Upper lobe of right lung (tissue), 1 donor: ENCODE results near the gene MRPL16. TPM values are rescaled to one million over a fixed set of nuclear protein-coding genes. Genes with fewer than 3 reads are reported as not detected.

Source experiments
- ATAC-seq: fragments of 200-7000 bp; cut with Tn5 transposase; one replicate; pipeline ENCODE4 v1.9.1; 2020; ENCODE audit warnings: mild to moderate bottlenecking, moderate library complexity
- DNase-seq: peaks from one replicate; pipeline ENCODE4 v3.0.0-alpha.2; 2020
- H3K27ac ChIP-seq: fragments of 200-600 bp; one replicate; pipeline ENCODE4 v1.8.0; 2022
- H3K27me3 ChIP-seq: fragments of 200-600 bp; one replicate; pipeline ENCODE4 v1.8.0; 2022; ENCODE audit warnings: mild to moderate bottlenecking
- H3K36me3 ChIP-seq: fragments of 200-600 bp; one replicate; pipeline ENCODE4 v1.8.0; 2022
- H3K4me1 ChIP-seq: fragments of 200-600 bp; one replicate; pipeline ENCODE4 v1.8.0; 2022
- H3K4me3 ChIP-seq: fragments of 200-600 bp; one replicate; pipeline ENCODE4 v1.8.0; 2022; ENCODE audit warnings: mild to moderate bottlenecking
- H3K9me3 ChIP-seq: fragments of 200-600 bp; one replicate; pipeline ENCODE4 v1.8.0; 2022
- intact Hi-C: fragments of 100-400 bp; cut with DNase I; formaldehyde crosslinking; loops from one replicate; pipeline ENCODE4 v1.11.0; 2022
- total RNA-seq: library from RNA; stranded (reverse); fragmentation: NEBNext Ultra II Directional; extraction: Animal tissue kit (Norgen Biotek cat#: 25700); gene quantifications from one replicate; pipeline ENCODE4 v1.2.1, GENCODE V29; 2021
- TF ChIP-seq, protein P1 (sequence below): fragments of 200-600 bp; IDR thresholded peaks from one replicate; pipeline ENCODE4 v1.8.0; 2022; ENCODE audit warnings: antibody characterized with exemption
- donor health status: DM: no; HTN: yes; CAD: no; lungs with severe emphysema.

The MRPL16 gene
- total RNA-seq, 1 donor from 2014 or later: 30.1 TPM

DNA sequence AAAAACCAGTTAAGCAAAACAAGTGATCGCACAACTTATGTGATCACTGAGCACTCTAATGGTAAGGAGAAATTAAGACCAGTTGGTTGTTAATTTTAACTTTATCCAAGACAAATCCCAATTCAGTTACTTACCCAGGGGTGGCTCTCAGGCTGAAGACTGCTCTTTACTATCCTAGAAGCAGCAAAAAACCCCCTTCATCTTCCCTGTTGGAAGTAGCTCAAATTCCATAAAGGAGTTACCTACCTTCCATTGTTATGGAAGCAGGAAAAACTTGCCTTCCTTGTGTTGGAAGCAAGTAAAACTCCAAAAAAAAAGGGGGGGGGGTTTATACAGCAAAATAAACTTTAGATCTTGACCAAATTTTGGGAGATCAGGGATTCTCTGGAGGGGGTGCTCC lies 5.2 kb upstream of the MRPL16 start:
- no peak for ATAC-seq
- TF ChIP-seq, protein P1, sequence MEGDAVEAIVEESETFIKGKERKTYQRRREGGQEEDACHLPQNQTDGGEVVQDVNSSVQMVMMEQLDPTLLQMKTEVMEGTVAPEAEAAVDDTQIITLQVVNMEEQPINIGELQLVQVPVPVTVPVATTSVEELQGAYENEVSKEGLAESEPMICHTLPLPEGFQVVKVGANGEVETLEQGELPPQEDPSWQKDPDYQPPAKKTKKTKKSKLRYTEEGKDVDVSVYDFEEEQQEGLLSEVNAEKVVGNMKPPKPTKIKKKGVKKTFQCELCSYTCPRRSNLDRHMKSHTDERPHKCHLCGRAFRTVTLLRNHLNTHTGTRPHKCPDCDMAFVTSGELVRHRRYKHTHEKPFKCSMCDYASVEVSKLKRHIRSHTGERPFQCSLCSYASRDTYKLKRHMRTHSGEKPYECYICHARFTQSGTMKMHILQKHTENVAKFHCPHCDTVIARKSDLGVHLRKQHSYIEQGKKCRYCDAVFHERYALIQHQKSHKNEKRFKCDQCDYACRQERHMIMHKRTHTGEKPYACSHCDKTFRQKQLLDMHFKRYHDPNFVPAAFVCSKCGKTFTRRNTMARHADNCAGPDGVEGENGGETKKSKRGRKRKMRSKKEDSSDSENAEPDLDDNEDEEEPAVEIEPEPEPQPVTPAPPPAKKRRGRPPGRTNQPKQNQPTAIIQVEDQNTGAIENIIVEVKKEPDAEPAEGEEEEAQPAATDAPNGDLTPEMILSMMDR: no peak
- intact Hi-C loops: no loop called here

DNA sequence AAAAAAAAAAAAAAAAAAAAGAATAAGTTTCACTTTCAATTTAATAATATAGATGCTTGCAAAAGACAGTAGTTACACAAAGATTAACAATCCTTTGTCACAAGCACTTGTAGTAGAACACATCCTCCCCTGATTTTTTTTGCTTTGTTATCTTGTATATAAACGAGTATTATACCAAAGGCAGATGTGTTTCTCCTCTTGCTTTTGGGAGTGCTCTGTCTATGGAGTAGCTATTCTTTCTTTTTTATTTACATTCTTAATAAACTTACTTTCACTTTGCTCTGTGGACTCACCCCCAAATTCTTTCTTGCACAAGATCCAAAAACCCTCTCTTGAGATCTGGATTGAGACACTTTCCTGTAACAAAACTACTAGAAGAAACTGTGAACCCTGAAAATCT lies 3.4 kb upstream of the MRPL16 start:
- TF ChIP-seq, protein P1: no peak
- no peaks in the 10 kb centered on the region for H3K9me3 ChIP-seq
- no peak overlapping the region for H3K4me3 ChIP-seq
- ATAC-seq: no peak
- no peaks in the 10 kb centered on the region for H3K27me3 ChIP-seq
- DNase-seq: no peak
- intact Hi-C loops: no loop called here
- peaks cover 6% of the 10 kb centered on the region for H3K4me1 ChIP-seq
- H3K27ac ChIP-seq: no peak overlapping the region
- H3K36me3 ChIP-seq: peaks cover under 1% of the 10 kb centered on the region

More for the DNA sequence above, 5.2 kb upstream of the MRPL16 start:
- H3K4me1 ChIP-seq: no peaks in the 10 kb centered on the region
- no peaks in the 10 kb centered on the region for H3K27me3 ChIP-seq
- DNase-seq: no peak
- no peaks in the 10 kb centered on the region for H3K9me3 ChIP-seq
- H3K27ac ChIP-seq: no peak overlapping the region
- no peaks in the 10 kb centered on the region for H3K36me3 ChIP-seq
- H3K4me3 ChIP-seq: no peak overlapping the region

DNA sequence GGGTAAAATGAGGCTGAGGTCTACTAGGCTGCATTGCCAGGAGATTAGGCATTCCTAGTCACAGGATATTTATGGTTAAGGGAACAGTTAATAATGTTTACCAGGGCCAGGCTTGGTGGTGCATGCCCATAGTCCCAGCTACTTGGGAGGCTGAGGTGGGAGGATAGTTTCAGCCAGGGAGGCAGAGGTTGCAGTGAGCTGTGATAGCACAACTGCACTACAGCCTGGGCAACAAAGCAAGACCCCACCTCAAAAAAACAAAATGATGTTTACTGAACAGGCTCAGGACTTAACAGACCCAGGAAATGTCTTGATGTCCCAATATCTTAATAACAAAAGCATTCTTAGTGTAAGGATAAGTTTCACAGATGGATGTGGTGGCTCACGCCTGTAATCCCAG lies 2.8 kb upstream of the MRPL16 start:
- intact Hi-C loops: no loop called here
- peaks cover 7% of the 10 kb centered on the region for H3K36me3 ChIP-seq
- TF ChIP-seq, protein P1: no peak
- H3K27me3 ChIP-seq: no peaks in the 10 kb centered on the region
- DNase-seq (no peak), ATAC-seq (no peak)
- H3K27ac ChIP-seq: no peak overlapping the region
- H3K4me1 ChIP-seq: peaks cover 6% of the 10 kb centered on the region
- no peaks in the 10 kb centered on the region for H3K9me3 ChIP-seq
- H3K4me3 ChIP-seq: no peak overlapping the region

DNA sequence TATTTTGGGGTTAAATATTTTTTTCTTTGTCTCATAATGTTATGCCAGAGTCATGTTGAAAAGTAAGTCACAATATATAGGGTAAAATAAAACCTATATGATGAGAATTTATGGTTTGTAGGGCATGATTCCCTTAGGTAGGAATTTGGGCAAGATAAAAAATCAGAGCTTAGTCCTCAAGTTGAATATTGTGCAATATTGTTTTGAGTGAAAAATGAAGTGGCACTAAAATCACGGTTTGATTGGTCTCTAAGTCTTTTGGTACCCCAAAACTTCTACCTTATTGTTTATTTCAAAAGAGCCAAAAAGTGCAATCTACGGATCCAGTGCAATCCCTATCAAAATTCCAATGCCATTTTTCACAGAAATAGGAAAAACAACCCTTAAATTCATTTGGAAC lies 1.6 kb upstream of the MRPL16 start:
- no peak overlapping the region for H3K27ac ChIP-seq
- intact Hi-C loops: no loop called here

DNA sequence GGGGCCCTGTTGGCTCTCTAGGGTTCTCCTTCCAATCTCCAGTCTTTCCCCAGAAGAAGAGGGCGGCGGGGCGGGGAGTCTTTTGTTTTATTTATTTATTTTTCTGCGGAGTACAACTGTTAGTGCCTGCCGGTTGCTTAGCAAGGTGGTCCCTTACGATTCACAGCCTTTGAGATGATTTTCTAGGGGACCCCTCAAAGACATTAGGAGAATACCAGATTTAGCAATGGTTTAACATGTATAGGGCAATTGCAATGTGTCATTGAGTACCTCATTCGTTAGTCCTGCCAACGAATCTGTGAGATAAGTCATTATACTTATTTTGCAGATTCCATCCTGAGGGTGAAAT lies 307 bp upstream of the MRPL16 start:
- H3K27ac ChIP-seq: peak overlapping the region; percentile 91
- TF ChIP-seq, protein P1: no peak
- peaks cover 6% of the 10 kb centered on the region for H3K4me1 ChIP-seq
- no peaks in the 10 kb centered on the region for H3K27me3 ChIP-seq
- DNase-seq (no peak), ATAC-seq (no peak)
- H3K4me3 ChIP-seq: peak overlapping the region; percentile 94
- H3K9me3 ChIP-seq: no peaks in the 10 kb centered on the region
- H3K36me3 ChIP-seq: peaks cover 32% of the 10 kb centered on the region
- intact Hi-C loops: no loop called here

More for the DNA sequence above, 1.6 kb upstream of the MRPL16 start:
- ATAC-seq (no peak), DNase-seq (no peak)
- no peaks in the 10 kb centered on the region for H3K9me3 ChIP-seq
- H3K4me3 ChIP-seq: no peak overlapping the region
- peaks cover 6% of the 10 kb centered on the region for H3K4me1 ChIP-seq
- TF ChIP-seq, protein P1: no peak
- no peaks in the 10 kb centered on the region for H3K27me3 ChIP-seq
- H3K36me3 ChIP-seq: peaks cover 19% of the 10 kb centered on the region

DNA sequence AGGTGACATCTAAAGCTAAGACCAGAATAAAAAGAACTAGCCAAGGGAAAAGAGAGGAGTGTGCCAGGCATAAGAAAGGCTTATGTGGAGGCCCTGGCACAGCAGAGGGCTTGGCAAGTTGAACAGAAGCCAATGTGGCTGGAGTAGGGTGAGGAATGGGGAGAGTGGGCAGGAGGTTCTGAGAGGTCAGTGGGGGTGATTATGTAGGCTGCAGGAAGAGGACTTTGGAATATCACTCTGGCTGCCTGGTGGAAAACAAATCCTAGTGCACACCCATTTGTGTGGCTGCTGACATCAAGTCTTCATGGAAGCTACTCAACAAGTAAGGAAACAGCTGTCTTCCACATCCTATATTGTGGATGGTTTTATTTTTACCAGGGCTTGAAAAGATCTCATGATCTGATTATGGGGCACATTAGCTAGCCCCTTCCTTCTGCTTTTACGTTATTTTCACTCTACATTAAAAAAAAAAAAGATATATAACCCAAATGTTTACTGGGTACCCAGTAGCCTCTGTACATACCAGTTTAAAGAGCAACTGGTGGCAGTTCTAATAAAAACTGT lies 3.4 kb downstream of the MRPL16 start:
- Histone ChIP-seq H3K27me3 (no peaks in the 10 kb centered on the region), H3K9me3 (no peaks in the 10 kb centered on the region), H3K4me3 (no peak overlapping the region), H3K36me3 (peaks cover 61% of the 10 kb centered on the region), H3K27ac (no peak overlapping the region), H3K4me1 (peaks cover 6% of the 10 kb centered on the region)
- no peak for ATAC-seq
- DNase-seq: no peak
- intact Hi-C loops: no loop called here
- TF ChIP-seq, protein P1: no peak
